GM12801 (cell line): Measurements from ENCODE around the gene KBTBD13.

Source experiments
- CTCF ChIP-seq: IDR thresholded peaks from one replicate; pipeline ENCODE4 v1.5.1; 2011; ENCODE audit warnings: control low read depth; ENCODE audit not compliant: insufficient read length; ENCODE audit errors: extremely low read depth

KBTBD13 gene

GRCh38 chr15:65085207-65085753, 8.7 kb downstream of the KBTBD13 start:
- TF ChIP-seq CTCF, result no peak

GRCh38 chr15:65085990-65086679, 9.6 kb downstream of the KBTBD13 start:
- no peak for TF ChIP-seq CTCF

GRCh38 chr15:65086680-65087111, 10.2 kb downstream of the KBTBD13 start:
- TF ChIP-seq CTCF, result no peak

DNA sequence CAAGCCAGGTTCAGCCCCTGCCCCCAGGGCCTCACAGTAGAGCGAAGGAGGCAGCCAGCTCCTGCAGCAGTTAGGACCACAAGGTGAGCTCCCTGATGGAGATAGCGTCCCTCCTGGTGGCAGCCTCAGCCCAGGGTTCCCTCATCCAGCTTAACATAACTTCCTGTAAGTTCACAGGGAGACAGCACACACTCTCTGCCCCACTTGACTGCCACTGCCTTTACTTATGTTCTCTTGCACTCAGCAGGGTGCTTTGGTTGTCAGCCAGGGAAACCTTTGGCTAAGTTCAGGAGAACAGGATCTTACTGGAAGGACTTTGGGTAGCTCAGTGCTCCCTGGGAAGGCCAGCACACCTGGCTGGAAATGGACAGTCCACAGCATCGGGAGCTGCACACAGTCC, 10.9 kb downstream of the KBTBD13 start:
- no peak for TF ChIP-seq CTCF

GRCh38 chr15:65087873-65088642, 11.5 kb downstream of the KBTBD13 start:
- no peak for TF ChIP-seq CTCF

DNA sequence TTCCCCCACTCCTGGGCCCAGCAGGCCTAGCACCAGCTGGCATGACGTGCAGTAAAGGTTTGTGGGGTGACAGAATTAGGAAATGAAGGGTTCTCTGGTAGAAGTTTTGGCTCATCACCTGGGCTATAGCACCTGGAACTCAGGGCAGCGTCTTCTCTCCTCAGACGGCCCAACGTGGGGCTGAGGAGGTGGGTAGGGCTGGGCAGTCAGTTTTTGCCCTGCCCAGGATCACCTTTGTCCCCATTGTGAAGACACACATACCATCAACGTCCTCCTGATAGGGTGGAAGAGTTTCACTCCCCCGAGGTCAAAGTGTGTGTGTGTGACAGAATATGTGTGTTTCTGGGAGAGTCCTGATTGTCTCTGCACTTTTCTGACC, 12.1 kb downstream of the KBTBD13 start:
- TF ChIP-seq CTCF, result no peak

- TF ChIP-seq CTCF, result no peak
Measured at GRCh38 chr15:65089206-65089824, 12.8 kb downstream of the KBTBD13 start.
